GM13976 (cell line): Measurements from ENCODE around the gene RNU6-7.

Experiments
- DNase-seq: peaks from one replicate; pipeline ENCODE4 v3.0.0; 2012; ENCODE audit warnings: low spot score
- in situ Hi-C: fragments of 300-500 bp; cut with MboI; formaldehyde crosslinking; loops from one replicate; pipeline ENCODE4 v1.12.0; 2022; ENCODE audit warnings: low sequenced_read_pairs, mixed read lengths, inconsistent platforms; ENCODE audit not compliant: unreplicated experiment
- TF ChIP-seq, protein P1 (sequence below): IDR thresholded peaks from 2 replicates; pipeline ENCODE4 v1.5.1; 2012; ENCODE audit warnings: borderline replicate concordance, mild to moderate bottlenecking; ENCODE audit not compliant: insufficient read depth; ENCODE audit errors: extremely low read depth, missing control alignments, control extremely low read depth

The RNU6-7 gene

DNA sequence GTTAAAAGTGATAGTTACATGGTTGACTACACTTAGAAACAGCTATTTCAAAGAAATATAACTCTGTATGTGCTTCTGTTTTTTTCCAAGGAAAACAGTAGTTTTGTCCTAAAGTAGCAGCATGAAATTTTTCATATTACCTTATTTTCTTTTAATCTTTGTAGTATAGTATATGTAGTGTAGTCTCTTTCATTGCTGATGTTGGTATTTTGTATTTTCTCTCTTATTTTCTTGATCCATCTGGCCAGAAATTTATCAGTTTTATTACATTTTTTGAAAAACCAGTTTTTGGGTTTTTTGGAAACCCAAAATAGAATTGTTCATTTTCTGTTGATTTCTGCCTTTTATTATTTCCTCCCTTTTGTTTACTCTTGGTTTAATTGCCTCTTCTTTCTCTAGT, 7.6 kb downstream of the RNU6-7 start:
- in situ Hi-C loops = no loop called here
- TF ChIP-seq, protein P1, sequence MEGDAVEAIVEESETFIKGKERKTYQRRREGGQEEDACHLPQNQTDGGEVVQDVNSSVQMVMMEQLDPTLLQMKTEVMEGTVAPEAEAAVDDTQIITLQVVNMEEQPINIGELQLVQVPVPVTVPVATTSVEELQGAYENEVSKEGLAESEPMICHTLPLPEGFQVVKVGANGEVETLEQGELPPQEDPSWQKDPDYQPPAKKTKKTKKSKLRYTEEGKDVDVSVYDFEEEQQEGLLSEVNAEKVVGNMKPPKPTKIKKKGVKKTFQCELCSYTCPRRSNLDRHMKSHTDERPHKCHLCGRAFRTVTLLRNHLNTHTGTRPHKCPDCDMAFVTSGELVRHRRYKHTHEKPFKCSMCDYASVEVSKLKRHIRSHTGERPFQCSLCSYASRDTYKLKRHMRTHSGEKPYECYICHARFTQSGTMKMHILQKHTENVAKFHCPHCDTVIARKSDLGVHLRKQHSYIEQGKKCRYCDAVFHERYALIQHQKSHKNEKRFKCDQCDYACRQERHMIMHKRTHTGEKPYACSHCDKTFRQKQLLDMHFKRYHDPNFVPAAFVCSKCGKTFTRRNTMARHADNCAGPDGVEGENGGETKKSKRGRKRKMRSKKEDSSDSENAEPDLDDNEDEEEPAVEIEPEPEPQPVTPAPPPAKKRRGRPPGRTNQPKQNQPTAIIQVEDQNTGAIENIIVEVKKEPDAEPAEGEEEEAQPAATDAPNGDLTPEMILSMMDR = no peak

GRCh38 chr14:32211068-32211404, 9.2 kb downstream of the RNU6-7 start:
- in situ Hi-C loops = no loop called here
- no peak for DNase-seq
- TF ChIP-seq, protein P1 = no peak

More for the DNA sequence above, 7.6 kb downstream of the RNU6-7 start:
- DNase-seq = no peak

DNA sequence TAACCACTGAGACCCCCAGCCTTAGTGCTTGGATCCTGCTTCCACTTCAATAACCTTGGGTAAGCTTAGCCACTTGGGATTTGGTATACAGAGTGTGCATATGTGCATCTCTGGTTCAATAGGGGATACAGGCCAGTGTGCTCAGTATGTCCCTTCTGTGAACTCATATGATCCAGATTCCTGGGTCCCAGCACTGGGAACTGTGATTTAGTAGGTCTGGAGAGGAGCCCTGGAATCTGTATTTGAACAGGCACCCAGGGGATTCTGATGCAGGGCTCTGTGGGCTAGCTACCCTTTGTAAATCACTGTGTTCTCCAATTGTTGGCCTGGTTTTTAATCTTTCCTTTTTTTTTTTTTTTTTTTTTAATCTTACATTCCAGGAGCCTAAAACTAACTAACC, 11.0 kb downstream of the RNU6-7 start:
- TF ChIP-seq, protein P1 = no peak
- no peak for DNase-seq
- in situ Hi-C loops = no loop called here

DNA sequence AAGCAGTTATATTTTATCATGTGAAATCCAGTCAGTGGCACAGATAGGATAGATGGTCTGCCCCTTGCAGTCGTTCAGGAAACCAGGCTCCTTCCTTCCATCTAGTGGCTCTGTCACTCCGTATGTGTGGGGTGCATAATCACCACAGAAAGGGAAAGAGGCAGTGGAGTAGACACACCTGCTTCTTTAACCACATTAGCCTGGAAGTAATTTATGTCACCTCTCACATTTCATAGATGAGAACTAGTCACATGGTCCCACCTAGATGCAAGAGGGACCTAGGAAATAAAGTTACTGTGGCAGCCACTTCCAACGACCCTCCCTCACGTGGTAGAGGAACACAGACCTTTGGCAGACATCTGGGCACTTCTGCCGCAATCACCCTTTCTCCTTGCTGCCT, 15.5 kb downstream of the RNU6-7 start:
- in situ Hi-C loops = no loop called here
- TF ChIP-seq, protein P1 = no peak
- no peak for DNase-seq

DNA sequence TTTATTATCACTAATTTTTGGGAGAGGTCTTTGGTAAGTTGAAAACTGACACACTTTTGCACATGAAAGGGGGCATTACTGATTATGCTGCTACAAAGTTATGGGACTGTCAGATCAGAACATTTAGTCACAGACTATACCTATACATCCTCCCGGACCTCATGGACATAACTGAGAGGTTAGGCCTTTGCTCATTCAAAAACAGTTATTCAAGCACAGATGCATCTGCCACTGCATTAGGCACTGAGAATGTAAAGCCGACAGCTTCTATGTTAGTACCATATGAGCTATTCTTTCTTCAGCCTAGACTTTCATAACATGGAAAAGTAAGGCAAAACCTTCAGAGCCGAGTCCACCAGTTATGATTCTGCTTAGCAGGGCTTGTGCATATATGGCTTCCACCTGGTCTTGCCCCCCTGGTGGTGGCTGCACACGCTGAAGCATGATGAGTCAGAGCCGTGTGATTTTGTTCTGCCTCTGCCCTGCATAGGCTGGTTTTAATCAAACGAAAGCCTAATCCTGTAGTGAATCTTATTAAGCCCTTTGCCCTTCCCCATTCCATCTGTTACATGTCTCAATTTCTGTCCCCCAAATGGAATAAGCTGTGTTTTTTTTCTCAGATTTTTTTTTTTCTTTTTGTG, 23.0 kb downstream of the RNU6-7 start:
- TF ChIP-seq, protein P1 = no peak
- in situ Hi-C loops = no loop called here
- DNase-seq = no peak

- no peak for DNase-seq
- TF ChIP-seq, protein P1 = no peak
- in situ Hi-C loops = no loop called here
Observed at GRCh38 chr14:32225378-32225920, 23.6 kb downstream of the RNU6-7 start.
